GM23248 (cell line): ENCODE results near the gene STX8.

ENCODE experiments used
- EZH2 ChIP-seq: fragments of 200-600 bp; sonication (generic); IDR thresholded peaks from 2 replicates; pipeline ENCODE4 v1.6.1; 2018; ENCODE audit warnings: antibody characterized with exemption, mild to moderate bottlenecking; ENCODE audit not compliant: insufficient read depth, poor library complexity, severe bottlenecking
- EZH2phosphoT487 ChIP-seq: fragments of 200-600 bp; sonication (generic); IDR thresholded peaks from 2 replicates; pipeline ENCODE4 v1.6.1; 2018; ENCODE audit warnings: antibody characterized with exemption, moderate library complexity, mild to moderate bottlenecking, low read depth; ENCODE audit not compliant: insufficient read depth

- TF ChIP-seq EZH2, result no peak
- no peak for TF ChIP-seq EZH2phosphoT487
Measured at GRCh38 chr17:9242983-9243382, 332.6 kb downstream of the STX8 start.
